Activated T-cell treated with anti-CD3 and anti-CD28 coated beads for 1 hour (primary cell): Measurements from ENCODE around the gene PEAK1.
"Not testable (repeated sequence)": the region's sequence is repeated elsewhere in the genome, so short reads cannot be mapped to it uniquely, and the experiment has no call there.

ENCODE experiments used
- DNase-seq: peaks from one replicate; pipeline ENCODE4 v3.0.0-alpha.2; 2020; ENCODE audit warnings: low read depth

Gene PEAK1

DNA sequence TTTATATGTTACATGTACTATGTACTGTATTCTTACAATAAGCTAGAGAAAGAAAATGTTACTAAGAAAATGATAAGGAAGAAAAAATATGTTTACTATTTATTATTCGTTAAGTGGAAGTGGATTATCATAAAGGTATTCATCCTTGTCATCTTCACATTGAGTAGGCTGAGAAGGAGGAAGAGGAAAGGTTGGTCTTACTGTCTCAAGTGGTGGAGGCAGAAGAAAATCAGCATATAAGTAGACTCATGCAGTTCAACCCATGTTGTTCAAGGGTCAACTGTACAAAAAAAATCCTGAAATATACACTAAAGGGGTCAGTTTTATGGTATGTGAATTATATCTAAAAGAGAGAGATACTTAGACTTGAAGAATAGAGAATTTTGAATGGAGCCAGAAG is 6.5 kb upstream of the PEAK1 start:
- no peak for DNase-seq

DNA sequence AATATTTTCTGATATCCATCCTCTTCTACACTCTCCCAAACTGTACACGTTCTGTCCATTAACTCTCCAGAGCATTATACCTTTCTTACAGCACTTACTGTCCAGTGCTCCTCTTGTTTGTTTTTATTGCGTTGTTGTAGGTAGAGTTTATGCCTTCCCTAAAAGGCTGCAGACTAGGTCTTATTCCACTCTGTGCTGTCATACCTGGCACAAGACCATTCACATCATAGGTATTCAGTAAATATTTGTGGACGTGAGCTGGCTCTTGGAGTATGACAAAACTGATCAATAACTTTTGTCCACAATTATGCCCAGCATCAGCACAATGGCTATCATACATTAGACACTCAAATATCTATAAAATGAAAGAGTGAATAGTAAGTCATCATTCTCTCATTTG is 5.2 kb upstream of the PEAK1 start:
- DNase-seq, result no peak

DNA sequence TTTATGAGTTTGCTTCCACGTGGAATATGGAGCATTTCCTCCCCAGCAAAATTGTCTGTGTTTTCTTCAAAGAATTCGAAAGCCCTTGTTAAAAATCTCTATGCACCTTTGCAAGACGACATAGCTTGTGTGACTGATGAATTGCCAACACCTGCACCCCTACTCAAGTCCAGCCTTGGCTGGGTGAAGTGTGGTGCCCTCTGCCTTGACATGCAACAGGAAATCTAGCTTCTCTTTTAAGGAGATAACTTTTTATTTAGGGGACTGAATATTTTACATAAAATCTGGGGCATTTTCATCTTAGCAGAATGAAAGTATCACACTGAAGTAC is 1.4 kb upstream of the PEAK1 start:
- DNase-seq, result no peak

DNA sequence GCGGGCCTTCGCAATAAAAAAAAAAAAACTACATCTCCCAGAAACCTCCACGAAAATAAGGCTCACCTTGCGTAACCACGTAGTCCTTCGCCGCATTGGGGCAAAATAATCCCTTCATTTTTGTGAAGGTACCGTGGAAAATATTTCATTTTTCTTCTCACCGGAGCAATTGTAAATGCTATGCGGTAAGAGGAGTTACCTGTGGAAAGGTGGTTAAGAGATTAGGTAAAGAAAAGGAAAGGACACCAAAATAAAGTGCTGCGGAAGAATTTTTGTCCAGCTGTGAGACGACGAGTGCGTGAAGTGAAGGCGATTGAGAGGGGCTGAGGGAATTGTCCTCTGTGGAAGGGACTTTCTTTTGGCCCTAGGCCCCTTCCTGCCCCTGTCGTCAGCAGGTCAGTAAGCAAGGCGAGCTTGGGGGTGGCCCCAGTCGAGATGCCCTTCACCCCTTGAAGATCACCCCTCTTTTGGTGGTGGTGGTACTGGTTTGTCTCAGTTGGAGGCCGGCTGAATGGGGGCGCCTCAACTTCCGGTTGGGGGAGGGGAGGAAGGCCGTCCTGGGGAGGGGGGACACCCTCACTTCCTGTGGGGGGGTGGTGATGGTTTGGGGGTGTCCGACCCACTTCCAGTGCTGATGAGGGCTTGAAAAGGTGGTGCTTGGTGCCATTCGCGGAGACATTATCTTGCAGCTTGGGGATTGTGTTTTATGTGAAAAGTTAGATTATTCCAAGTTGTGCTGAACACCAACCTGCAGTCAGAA is 886 bp upstream of the PEAK1 start, which contains the start of gene HMG20A:
Gene HMG20A (plus strand): TSS at position 279 of the 760 bp plus-strand sequence. CDS start 37,520 bp downstream, outside the sequence.
- DNase-seq, result peak; percentile 23

DNA sequence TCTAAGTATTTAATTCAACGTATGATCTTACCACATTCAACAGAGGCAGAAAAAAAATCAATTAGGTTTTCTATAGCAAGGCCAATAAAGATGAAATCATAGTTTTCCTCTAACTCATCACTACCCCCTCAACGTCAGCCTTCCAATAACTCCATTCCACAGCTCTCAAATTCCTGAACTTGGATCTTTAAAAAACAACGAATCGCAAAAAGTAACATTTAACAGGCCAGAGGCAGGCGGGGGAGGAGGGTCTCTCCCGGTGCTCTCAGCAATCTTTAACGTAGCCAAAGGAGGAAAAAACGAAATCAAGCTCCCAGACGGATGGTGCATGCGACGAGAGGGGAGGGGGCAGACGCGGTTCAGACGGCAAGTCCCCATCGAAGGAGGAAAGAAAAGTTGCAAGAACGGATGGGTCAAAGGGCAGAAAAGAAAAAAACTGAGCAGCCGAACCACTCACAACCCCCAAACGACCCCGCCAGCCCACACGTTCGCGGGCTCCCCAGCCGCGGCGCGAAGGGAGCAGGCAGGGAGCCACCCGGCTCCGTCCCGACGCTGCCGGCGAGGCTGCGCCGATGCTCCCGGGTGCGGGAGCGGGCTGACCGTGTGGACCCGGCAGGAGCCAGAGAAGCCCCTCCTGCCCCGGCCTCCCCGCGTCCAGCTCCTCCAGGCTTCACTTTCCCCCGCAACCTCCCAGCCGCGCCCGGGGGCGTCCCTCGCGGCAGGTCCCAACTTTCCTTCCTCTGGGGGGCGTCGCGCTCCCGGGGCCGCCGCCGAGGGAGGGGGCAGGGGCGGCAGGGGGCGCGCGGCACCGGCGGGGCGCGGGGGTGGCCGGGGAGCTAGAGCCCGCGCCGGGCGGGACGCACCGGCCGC is 703 bp downstream of the PEAK1 start:
- peak; percentile 9 for DNase-seq

DNA sequence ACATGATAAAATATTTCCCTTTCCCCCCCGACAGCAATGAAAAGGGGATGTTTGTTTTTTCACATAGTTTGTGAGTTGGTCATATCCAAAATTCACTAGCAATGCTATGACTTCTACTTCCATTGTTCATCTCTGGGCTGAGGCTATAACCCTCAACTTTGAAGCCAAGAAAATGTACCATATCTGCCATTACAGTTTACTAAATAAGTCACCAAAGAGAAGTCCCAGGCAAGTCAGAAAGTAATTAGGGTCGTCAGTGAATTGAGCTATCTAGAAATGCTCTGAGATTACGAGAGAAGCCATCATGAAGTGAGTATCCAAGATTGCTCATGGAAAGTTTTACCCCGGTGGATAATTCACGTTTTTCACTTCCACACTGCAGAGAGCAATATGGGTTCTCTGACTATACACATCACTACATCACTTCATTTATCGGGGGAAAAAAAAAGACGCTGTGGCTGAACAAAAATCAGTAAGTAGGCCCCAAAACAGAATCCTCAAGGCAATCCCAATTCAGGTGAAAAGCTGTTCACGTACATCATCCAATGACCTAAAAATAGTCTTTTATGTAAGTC is 1.4 kb downstream of the PEAK1 start:
- no peak for DNase-seq

DNA sequence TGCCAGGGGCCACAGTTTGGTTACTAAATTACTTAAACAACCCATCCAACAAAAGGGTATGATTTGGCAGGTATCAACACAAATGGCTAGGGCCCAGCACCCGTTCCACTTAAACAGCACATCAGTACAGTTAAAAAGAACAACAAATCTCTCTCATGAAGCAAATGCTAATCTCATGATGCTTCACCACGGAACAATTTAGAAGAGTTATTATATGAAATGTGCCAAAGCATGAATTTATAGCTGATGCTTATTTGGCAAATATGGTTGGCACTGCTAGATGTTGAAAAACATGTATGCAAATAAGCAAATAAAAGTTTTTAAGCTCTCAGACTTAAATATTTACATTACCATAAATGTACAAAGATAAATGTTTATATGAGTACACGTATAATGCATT is 2.3 kb downstream of the PEAK1 start:
- no peak for DNase-seq

DNA sequence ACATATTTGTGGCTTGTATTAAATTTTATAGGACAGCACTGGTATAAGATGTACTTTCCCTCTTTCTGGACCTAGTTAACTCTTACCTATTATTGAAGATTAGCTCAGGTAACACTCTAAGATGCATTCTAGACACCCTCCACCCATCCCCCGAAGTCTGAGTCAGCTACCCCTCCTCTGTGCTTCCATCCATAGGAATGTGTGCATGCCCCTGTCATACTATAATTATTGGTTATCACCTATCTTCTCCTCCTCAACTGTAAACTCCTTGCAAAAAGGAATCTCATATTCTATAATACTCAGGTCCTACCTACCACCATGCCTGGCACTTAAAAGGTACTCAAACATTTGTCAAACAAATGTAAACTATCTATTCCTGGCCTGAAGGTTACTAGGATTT is 3.0 kb downstream of the PEAK1 start:
- no peak for DNase-seq

DNA sequence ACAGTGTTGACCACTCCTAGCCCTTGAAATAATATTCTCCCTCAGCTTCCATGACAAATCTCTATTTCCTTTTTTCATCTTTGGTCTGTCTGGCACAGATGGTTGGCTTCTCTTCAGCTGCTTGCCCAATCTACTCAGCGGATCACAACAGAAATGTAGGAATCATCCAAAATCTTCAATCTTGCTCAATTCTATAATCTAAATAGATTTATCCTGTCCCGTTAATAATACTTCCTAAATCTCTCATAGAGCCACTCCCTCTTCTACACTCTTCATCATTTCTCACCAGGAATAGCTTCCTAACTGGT is 3.8 kb downstream of the PEAK1 start:
- no peak for DNase-seq

DNA sequence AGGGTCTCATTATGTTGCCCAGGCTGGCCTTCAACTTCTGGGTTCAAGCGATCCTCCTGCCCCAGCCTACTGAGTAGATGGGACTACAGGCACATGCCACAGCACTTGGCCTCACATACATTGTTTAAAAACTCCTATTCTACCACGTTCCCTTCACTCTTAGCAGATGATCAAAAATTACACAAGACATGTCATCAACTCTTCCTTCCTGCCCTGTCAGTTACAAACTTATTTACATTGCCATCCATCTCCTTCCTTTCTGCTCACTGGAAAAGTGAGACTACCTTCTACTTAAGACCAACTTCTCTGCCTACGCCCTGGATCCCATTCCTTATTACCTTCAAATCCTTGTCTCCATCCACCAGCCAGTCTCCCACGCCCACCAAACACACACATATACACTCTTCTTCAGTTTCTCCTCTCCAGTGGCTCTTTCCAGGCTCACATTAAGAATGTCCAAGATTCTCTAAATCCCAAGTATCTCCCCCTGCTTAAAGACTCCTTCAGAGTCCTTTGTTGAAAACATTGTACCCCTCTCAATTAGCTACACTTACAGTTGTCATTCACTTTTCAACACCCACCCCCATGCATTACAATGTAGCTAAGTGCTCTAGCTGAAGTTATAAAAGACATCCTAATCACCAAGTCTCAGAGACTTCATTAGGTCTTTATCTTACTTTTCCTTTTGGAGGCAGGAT is 4.3 kb downstream of the PEAK1 start:
- DNase-seq, result no peak

DNA sequence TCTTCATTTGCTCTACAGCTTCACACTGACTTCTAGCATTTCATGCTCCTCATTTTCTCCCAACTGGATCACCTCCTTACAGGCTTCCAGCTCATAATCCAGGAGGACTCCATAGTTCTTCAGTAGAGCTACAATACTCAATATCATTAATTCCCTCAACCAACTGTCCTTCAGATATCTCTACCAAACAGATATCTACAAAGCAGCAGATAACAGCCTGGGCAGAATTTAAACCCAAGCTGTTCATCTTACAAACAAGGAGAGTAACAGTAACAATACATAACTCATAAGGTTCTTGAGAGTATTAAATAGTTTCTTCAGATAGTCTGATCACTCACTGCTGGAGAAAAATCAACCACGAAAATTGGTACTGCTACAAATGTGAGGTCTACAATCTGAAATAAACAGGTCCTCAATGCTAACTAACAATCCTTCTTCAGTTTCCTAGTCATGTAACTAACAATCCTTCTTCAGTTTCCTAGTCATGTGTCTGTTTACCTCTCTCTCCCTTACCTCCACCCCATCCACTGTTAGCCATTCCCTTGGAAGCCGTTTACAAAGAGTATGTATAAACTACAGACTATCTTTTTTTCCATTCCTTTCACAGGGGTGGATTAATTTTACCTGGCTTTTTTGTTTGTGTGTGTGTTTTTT is 5.0 kb downstream of the PEAK1 start:
- no peak for DNase-seq

DNA sequence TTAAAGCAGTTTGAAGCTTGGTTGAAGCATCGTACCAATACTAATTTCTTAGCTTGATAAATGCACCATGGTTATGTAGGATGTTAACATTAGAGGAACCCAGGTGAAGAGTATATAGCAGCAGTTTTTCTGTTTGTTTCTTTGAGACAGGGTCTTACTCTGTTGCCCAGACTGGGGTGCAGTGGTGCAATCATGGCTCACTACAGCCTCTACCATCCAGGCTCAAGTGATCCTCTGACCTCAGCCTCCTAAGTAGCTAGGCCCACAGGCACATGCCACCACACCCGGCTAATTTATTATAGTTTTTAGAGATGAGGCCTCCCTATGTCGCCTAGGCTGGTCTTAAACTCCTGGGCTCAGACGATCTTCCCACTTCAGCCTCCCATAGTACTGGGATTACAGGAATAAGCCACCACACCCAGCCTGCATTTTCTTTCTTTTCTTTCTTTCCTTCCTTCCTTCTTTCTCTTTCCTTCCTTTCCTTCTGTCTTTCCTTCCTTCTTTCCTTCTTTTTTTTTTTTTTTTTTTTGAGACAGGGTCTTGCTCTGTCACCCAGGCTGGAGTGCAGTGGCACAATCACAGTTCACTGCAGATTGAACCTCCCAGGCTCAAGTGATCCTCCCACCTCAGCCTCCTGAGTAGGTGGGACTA is 6.1 kb downstream of the PEAK1 start:
- no peak for DNase-seq

DNA sequence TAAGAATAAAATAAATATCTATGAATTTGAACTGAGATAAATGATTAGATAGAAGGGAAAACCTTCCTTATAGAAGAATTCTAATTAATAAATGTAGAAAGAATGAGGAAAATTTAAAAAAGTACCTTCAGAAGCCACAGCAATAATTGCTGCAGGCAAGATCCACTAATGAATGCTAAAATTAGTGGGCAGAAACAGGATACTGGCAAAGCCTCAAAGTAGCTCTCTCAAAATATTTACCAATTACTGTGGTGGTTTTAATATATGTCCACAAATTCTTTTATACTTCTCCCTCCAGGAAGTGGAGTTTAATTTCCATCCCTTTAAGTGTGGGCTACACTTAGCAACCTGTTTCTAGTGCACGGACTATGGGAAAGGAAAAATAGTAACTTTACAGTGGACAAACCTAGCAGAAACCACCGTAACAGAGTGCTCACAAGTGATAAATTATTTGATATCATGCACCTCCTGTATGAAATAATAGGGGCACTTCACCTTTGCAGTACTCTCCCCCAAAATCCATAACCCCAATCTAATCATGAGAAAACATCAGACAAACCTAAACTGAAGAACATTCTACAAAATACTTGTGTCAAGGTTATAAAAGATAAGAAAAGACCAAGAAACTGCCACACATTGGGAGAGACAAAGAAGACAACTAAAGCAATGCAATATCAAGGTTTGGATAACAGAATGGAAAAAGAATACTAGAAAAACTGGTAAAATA is 6.8 kb downstream of the PEAK1 start:
- no peak for DNase-seq

DNA sequence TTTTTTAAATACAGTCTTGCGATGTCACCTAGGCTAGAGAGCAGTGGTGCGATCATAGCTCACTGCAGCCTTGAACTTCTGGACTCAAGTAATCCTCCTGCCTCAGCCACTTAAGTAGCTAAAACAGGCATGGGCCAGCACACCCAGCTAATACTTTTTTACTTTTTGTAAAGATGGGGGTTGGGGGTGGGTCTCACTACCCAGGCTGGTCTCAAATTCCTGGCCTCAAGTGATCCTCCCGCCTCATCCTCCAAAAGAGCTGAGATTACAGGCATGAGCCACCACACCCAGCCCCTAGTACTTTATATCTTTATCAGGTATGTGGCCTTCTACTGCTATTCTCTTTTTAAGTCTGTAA is 8.3 kb downstream of the PEAK1 start:
- DNase-seq, result no peak

DNA sequence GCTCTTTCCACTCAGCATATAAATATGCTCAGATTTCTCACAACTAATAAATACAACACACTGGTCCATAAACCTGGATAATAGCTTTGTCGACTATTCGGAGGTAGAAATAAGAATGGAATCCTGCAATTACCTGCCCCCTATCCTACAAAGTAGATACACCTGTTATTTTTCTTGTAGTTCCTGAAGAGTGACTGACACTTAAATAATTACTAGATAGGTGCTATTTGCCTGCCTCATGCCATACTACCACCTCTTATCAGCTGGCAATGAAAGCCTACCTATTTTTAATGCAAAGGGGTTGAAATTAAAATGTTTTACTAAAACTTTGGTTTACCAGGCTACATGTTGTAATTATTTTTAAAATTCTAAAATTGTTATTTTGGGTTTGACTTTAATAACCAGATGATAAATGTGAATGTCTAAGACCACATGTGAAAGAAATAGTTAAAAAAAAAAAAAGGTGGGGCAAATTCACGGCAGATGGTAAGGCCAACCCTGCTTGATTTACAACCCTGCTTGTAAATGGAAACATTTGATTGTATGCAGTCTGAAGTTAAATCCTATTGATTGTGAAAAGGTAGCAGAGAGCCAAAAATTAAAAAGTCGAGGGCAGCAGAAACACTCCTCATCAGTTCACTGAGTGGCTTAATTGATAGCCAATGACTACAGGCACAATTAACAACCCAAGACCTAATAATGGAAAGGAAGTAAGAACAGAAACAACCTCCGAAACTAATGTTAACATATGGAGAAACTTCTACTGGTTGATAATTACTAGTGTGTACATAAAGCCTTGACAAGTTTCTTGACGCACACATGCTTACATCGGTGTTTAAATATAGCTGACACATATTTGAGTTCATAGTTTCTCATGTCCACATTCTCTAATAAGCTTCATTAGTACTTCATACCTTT is 8.9 kb downstream of the PEAK1 start:
- no peak for DNase-seq

DNA sequence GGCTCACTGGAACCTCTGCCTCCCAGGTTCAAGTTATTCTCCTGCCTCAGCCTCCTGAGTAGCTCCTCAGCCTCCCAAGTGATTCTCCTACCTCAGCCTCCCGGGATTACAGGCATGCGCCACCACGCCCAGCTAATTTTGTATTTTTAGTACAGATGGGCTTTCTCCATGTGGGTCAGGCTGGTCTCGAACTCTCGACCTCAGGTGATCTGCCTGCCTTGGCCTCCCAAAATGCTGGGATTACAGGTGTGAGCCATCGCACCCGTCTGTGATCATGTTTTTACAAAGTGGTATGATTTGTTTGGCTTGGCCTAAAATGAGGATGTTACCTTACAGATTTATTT is 9.8 kb downstream of the PEAK1 start:
- DNase-seq, result not testable (repeated sequence)

DNA sequence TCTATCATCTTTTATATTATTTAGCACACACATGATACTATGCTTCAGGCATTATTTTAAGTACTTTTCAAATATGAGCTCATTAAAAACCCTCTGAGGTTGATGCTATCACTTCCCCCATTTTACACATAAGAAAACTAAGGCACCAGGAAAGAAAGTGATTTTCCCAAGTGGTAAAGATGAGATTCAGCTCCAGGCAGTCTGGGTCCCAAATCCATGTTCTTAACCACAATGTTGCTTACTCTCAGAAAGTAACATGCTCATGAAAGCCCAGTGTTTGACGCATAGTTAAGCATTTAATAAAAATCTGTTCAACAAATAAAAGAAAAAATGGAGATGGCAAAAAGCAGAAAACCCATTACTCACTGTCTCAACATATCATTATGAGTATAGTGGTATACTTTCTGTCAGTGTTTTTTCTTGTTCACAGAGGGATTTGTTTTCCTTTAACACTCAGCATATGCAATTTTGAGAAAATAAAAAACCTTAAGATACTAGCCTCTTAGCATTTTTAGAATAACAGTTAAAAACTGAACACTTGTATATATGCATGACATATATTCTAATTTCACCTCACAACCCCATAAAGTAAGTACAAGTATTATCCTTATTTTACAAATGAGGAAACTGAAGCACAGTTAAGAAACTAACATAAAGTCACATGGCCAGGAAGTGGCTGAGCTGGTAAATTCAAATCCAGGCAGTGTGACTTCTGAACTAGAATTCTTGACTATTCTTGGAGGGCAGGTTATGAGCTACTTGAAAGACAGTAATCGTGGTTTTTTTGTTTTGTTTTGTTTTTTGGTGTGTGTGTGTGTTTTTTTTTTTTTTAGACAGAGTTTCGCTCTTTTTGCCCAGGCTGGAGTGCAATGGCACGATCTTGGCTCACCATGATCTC is 10.4 kb downstream of the PEAK1 start:
- no peak for DNase-seq

DNA sequence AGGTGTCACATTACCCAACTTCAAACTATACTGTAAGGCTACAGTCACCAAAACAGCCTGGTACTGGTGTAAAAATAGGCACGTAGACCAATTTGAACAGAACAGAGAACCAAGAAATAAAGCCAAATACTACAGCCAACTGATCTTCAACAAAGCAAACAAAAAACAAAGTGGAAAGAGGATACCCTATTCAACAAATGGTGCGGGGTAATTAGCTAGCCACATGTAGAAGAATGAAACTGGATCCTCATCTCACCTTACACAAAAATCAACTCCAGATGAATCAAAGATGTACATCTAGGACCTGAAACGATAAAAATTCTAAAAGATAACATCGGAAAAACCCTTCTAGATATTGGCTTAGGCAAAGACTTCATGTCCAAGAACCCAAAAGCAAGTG is 13.1 kb downstream of the PEAK1 start:
- DNase-seq, result no peak

DNA sequence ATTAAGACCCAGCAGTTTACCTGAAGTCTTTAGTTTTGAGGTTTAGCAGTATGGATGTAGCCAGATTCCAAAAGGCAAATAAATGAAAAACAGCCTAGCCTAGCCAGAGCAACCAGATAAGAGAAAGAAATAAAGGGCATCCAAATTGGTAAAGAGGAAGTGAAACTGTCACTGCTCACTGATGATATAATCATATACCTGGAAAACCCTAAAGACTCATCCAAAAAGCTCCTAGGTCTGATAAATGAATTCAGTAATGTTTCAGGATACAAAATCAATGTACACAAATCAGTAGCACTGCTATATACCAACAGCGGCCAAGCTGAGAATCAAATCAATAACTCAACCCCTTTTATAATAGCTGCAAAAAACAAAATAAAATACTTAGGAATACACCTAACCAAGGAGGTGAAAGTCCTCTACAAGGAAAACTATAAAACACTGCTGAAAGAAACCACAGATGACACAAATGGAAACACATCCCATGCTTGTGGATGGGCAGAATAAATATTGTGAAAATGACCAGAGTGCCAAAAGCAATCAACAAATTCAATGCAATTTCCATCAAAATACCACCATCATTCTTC is 13.6 kb downstream of the PEAK1 start:
- not testable (repeated sequence) for DNase-seq
